K562 (cell line): ENCODE measurements around the gene ELOVL5. TPM values are rescaled to one million over a fixed set of nuclear protein-coding genes. Genes with fewer than 3 reads are reported as not detected.

Experiments
- CCAR2 ChIP-seq: fragments of 200-400 bp; formaldehyde crosslinking; IDR thresholded peaks from 2 replicates; pipeline ENCODE4 v1.6.1; 2017; ENCODE audit warnings: mild to moderate bottlenecking, low read depth, low read length
- NR4A1 ChIP-seq, 2 experiments: fragments of 250-450 bp in 1 of 2; fragments of 450-650 bp in 1 of 2; sonication (Bioruptor Pico) in 1 of 2; IDR thresholded peaks; 2 replicates each; pipeline versions ENCODE4 v1.4.0 to v1.6.1; 2016 to 2020; ENCODE audit warnings: mild to moderate bottlenecking in 2 of 2, missing compliant biosample characterization in 1 of 2, missing genetic modification characterization in 1 of 2, moderate library complexity in 1 of 2
- PYGO2 ChIP-seq: fragments of 450-650 bp; IDR thresholded peaks from 2 replicates; pipeline ENCODE4 v1.6.1; 2016; ENCODE audit warnings: mild to moderate bottlenecking, missing genetic modification characterization, moderate library complexity, missing compliant biosample characterization
- ZC3H4 ChIP-seq: sonication (generic); formaldehyde crosslinking; IDR thresholded peaks from 2 replicates; pipeline ENCODE4 v1.9.0; 2021; ENCODE audit warnings: missing genetic modification reagents, borderline replicate concordance
- ZNF253 ChIP-seq: fragments of 250-450 bp; sonication (Bioruptor Pico); conservative IDR thresholded peaks from 2 replicates; pipeline ENCODE4 v1.6.1; 2021; ENCODE audit warnings: mild to moderate bottlenecking
- ZNF431 ChIP-seq: sonication (generic); formaldehyde crosslinking; IDR thresholded peaks from 2 replicates; pipeline ENCODE4 v1.8.0; 2022; ENCODE audit warnings: mild to moderate bottlenecking, missing genetic modification reagents
- polyA plus RNA-seq, 8 experiments: library from polyadenylated mRNA; depleted of rRNA in 4 of 8; stranded (reverse) in 5 of 8; unstranded in 3 of 8; fragments of >200 nt; fragmentation: Nextera tagmentation in 2 of 8; fragmentation: Illumina TruSeq in 1 of 8; extraction: Ambion mirVana in 2 of 8; extraction: Trizol in 1 of 8; gene quantifications; 2 replicates each; pipeline versions ENCODE4 v1.2.1 to v1.2.3, GENCODE V29; 2011 to 2014; ENCODE audit warnings: inconsistent platforms in 1 of 8, missing spikeins in 1 of 8
- total RNA-seq, 7 experiments: library from RNA; depleted of rRNA in 6 of 7; stranded (reverse); fragments of >200 nt in 6 of 7; fragmentation: Illumina TruSeq in 2 of 7; extraction: Trizol in 2 of 7; gene quantifications; 2 replicates each; pipeline versions ENCODE4 v1.2.1 to v1.2.3, GENCODE V29; 2011 to 2021; ENCODE audit warnings: low replicate concordance in 1 of 7
- TF ChIP-seq, protein P1 (sequence below): fragments of 250-450 bp; sonication (Bioruptor Pico); IDR thresholded peaks from 2 replicates; pipeline ENCODE4 v1.9.0; 2021; ENCODE audit warnings: mild to moderate bottlenecking, inconsistent platforms
- TF ChIP-seq, protein P2 (sequence below): fragments of 450-650 bp; IDR thresholded peaks from 2 replicates; pipeline ENCODE4 v1.6.1; 2016; ENCODE audit warnings: antibody characterized with exemption
- TF ChIP-seq, protein P3 (sequence below): sonication (generic); formaldehyde crosslinking; IDR thresholded peaks from 2 replicates; pipeline ENCODE4 v1.8.1; 2023; ENCODE audit warnings: mild to moderate bottlenecking, missing genetic modification reagents
- TF ChIP-seq, protein P4 (sequence below): fragments of 250-450 bp; sonication (Bioruptor Pico); IDR thresholded peaks from 2 replicates; pipeline ENCODE4 v1.4.0; 2020; ENCODE audit warnings: mild to moderate bottlenecking, moderate library complexity, borderline replicate concordance
- TF ChIP-seq, protein P5 (sequence below): fragments of 250-450 bp; sonication (Bioruptor Pico); IDR thresholded peaks from 2 replicates; pipeline ENCODE4 v1.4.0; 2020; ENCODE audit warnings: mild to moderate bottlenecking, moderate library complexity
- TF ChIP-seq, protein P6 (sequence below): IDR thresholded peaks from 2 replicates; pipeline ENCODE4 v1.6.1; 2014; ENCODE audit warnings: antibody characterized with exemption

Gene ELOVL5
- total and polyA plus RNA-seq, 9 of the 15 experiments (the other 6 are each of a cell fraction or from before 2014, with no cell fraction given): 70.6 to 245 (median 132) TPM

DNA sequence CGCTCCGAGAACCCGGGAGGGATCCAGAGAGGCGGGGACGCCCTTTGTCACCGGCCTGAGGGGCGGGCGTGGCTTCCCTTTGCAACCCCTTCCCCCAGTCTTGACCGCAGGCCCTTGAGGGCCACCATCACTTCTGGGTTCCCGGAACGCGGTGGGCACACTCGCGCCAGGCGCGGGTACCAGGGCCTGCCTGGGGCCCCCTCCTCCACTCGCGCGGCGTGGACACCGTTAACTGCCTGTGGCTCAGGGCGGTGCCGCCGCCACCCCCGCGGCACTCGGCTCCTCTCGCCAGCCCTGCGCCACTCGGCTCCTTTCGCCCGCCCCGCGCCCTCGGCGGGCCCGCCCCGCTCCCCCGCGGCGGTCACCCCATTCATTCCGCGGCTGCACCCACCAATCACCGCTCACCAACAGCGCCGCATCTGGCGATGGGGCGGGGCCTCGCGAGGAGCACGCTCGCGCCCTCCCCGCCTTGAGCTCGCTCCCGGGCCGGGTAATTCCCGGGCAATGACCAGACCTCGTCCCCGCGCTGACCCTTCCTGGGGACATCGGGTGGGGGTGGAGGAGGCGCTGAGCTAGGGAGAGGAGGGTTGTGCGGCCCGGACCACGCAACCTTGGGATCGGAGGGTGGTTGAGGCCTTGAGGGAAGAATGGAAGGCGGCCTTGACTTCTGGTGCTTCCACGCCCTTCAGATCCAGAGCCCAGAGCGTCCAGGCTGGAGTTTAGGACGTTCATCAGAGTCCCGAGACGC is 10.5 kb upstream of the ELOVL5 start (continued):
- TF ChIP-seq, protein P1, sequence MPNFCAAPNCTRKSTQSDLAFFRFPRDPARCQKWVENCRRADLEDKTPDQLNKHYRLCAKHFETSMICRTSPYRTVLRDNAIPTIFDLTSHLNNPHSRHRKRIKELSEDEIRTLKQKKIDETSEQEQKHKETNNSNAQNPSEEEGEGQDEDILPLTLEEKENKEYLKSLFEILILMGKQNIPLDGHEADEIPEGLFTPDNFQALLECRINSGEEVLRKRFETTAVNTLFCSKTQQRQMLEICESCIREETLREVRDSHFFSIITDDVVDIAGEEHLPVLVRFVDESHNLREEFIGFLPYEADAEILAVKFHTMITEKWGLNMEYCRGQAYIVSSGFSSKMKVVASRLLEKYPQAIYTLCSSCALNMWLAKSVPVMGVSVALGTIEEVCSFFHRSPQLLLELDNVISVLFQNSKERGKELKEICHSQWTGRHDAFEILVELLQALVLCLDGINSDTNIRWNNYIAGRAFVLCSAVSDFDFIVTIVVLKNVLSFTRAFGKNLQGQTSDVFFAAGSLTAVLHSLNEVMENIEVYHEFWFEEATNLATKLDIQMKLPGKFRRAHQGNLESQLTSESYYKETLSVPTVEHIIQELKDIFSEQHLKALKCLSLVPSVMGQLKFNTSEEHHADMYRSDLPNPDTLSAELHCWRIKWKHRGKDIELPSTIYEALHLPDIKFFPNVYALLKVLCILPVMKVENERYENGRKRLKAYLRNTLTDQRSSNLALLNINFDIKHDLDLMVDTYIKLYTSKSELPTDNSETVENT (CRISPR knock-in tag): peak; percentile 94
- TF ChIP-seq ZC3H4 (CRISPR knock-in tag) (no peak; the same call in 1 of the 2 replicates), NR4A1 (CRISPR knock-in tag; IDR thresholded peaks at IDR 0.05) (peak; percentile 75; the same call in 1 of the 2 replicates), NR4A1 (tag; IDR thresholded peaks at IDR 0.05) (no peak), ZNF253 (CRISPR knock-in tag) (no peak), ZNF431 (CRISPR knock-in tag) (no peak; the same call in 1 of the 2 replicates), PYGO2 (tag) (no peak), CCAR2 (no peak)
- TF ChIP-seq, protein P2, sequence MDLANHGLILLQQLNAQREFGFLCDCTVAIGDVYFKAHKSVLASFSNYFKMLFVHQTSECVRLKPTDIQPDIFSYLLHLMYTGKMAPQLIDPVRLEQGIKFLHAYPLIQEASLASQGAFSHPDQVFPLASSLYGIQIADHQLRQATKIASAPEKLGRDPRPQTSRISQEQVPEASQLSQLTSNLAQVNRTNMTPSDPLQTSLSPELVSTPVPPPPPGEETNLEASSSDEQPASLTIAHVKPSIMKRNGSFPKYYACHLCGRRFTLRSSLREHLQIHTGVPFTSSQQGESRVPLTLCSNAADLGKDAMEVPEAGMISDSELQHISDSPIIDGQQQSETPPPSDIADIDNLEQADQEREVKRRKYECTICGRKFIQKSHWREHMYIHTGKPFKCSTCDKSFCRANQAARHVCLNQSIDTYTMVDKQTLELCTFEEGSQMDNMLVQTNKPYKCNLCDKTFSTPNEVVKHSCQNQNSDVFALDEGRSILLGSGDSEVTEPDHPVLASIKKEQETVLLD: peak; percentile 85
- TF ChIP-seq, protein P3, sequence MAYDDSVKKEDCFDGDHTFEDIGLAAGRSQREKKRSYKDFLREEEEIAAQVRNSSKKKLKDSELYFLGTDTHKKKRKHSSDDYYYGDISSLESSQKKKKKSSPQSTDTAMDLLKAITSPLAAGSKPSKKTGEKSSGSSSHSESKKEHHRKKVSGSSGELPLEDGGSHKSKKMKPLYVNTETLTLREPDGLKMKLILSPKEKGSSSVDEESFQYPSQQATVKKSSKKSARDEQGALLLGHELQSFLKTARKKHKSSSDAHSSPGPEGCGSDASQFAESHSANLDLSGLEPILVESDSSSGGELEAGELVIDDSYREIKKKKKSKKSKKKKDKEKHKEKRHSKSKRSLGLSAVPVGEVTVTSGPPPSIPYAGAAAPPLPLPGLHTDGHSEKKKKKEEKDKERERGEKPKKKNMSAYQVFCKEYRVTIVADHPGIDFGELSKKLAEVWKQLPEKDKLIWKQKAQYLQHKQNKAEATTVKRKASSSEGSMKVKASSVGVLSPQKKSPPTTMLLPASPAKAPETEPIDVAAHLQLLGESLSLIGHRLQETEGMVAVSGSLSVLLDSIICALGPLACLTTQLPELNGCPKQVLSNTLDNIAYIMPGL (CRISPR knock-in tag): no peak
- TF ChIP-seq, protein P4, sequence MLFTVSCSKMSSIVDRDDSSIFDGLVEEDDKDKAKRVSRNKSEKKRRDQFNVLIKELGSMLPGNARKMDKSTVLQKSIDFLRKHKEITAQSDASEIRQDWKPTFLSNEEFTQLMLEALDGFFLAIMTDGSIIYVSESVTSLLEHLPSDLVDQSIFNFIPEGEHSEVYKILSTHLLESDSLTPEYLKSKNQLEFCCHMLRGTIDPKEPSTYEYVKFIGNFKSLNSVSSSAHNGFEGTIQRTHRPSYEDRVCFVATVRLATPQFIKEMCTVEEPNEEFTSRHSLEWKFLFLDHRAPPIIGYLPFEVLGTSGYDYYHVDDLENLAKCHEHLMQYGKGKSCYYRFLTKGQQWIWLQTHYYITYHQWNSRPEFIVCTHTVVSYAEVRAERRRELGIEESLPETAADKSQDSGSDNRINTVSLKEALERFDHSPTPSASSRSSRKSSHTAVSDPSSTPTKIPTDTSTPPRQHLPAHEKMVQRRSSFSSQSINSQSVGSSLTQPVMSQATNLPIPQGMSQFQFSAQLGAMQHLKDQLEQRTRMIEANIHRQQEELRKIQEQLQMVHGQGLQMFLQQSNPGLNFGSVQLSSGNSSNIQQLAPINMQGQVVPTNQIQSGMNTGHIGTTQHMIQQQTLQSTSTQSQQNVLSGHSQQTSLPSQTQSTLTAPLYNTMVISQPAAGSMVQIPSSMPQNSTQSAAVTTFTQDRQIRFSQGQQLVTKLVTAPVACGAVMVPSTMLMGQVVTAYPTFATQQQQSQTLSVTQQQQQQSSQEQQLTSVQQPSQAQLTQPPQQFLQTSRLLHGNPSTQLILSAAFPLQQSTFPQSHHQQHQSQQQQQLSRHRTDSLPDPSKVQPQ (CRISPR knock-in tag): no peak
- TF ChIP-seq, protein P5, sequence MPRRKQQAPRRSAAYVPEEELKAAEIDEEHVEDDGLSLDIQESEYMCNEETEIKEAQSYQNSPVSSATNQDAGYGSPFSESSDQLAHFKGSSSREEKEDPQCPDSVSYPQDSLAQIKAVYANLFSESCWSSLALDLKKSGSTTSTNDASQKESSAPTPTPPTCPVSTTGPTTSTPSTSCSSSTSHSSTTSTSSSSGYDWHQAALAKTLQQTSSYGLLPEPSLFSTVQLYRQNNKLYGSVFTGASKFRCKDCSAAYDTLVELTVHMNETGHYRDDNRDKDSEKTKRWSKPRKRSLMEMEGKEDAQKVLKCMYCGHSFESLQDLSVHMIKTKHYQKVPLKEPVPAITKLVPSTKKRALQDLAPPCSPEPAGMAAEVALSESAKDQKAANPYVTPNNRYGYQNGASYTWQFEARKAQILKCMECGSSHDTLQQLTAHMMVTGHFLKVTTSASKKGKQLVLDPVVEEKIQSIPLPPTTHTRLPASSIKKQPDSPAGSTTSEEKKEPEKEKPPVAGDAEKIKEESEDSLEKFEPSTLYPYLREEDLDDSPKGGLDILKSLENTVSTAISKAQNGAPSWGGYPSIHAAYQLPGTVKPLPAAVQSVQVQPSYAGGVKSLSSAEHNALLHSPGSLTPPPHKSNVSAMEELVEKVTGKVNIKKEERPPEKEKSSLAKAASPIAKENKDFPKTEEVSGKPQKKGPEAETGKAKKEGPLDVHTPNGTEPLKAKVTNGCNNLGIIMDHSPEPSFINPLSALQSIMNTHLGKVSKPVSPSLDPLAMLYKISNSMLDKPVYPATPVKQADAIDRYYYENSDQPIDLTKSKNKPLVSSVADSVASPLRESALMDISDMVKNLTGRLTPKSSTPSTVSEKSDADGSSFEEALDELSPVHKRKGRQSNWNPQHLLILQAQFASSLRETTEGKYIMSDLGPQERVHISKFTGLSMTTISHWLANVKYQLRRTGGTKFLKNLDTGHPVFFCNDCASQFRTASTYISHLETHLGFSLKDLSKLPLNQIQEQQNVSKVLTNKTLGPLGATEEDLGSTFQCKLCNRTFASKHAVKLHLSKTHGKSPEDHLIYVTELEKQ: no peak
- TF ChIP-seq, protein P6, sequence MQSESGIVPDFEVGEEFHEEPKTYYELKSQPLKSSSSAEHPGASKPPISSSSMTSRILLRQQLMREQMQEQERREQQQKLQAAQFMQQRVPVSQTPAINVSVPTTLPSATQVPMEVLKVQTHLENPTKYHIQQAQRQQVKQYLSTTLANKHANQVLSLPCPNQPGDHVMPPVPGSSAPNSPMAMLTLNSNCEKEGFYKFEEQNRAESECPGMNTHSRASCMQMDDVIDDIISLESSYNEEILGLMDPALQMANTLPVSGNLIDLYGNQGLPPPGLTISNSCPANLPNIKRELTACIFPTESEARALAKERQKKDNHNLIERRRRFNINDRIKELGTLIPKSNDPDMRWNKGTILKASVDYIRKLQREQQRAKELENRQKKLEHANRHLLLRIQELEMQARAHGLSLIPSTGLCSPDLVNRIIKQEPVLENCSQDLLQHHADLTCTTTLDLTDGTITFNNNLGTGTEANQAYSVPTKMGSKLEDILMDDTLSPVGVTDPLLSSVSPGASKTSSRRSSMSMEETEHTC: no peak
